ENCODE data around the gene CXCL9.

CXCL9 gene

DNA sequence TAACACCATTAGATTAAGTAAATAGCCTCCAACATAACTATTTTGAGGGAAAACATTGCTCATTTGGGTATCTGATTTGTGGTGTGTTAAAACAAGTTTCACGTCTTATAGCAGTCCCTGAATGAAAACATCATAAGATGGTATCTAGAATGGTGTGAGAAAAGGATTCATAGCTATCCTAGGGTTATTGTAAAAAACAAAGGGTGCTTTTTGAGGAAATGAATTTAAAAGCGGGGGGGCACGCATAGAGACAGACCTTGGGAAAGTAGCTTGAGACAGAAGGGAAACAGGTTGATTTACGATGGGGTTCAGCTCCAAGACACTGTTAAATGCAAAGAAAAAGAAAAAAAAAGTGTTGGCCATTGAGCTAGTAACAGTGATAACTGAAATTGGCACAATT lies 16.8 kb upstream of the CXCL9 start:
- no peak for TF ChIP-seq MAX (IDR thresholded peaks at IDR 0.05; ENCODE audit: low read depth, low read length)
- no peak for TF ChIP-seq POLR2A (IDR thresholded peaks at IDR 0.05; ENCODE audit: extremely low read depth, insufficient read length)
- TF ChIP-seq, protein P1, sequence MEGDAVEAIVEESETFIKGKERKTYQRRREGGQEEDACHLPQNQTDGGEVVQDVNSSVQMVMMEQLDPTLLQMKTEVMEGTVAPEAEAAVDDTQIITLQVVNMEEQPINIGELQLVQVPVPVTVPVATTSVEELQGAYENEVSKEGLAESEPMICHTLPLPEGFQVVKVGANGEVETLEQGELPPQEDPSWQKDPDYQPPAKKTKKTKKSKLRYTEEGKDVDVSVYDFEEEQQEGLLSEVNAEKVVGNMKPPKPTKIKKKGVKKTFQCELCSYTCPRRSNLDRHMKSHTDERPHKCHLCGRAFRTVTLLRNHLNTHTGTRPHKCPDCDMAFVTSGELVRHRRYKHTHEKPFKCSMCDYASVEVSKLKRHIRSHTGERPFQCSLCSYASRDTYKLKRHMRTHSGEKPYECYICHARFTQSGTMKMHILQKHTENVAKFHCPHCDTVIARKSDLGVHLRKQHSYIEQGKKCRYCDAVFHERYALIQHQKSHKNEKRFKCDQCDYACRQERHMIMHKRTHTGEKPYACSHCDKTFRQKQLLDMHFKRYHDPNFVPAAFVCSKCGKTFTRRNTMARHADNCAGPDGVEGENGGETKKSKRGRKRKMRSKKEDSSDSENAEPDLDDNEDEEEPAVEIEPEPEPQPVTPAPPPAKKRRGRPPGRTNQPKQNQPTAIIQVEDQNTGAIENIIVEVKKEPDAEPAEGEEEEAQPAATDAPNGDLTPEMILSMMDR (IDR thresholded peaks at IDR 0.05; ENCODE audit: low read depth, low read length), result no peak
- TF ChIP-seq MYC (IDR thresholded peaks at IDR 0.05; ENCODE audit: low read depth, low read length), result no peak
- H3K4me3 ChIP-seq (ENCODE audit: low read depth, low read length), result no peak overlapping the region
- no peak for DNase-seq (ENCODE audit: low read depth)

DNA sequence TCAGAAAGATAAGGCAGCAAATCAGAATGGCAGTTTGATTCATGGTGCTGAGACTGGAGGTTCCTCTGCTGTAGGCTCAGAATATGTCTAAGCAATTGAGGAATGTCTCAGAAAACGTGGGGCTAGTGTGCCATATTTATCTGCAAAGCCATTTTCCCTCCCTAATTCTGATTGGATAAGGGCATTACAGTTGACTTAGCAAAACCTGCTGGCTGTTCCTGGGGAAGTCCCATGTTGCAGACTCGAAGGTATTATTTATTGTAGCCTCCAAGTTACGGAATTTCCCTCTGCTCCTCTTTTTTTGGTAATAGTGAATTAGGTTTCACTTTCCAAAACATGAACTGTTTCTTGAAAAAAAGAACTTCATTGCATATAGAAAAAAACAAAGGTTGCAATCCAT lies 16.1 kb upstream of the CXCL9 start, which contains the start of gene CXCL10:
Gene CXCL10, minus strand, starts transcription at position 109 of the 400 bp plus-strand sequence. Its CDS starts 66 bp downstream, at position 43.
- DNase-seq (ENCODE audit: low read depth), result no peak
- no peak within 1 kb of the TSS for H3K4me3 ChIP-seq (ENCODE audit: low read depth, low read length)
- TF ChIP-seq MYC (IDR thresholded peaks at IDR 0.05; ENCODE audit: low read depth, low read length), result no peak
- TF ChIP-seq POLR2A (IDR thresholded peaks at IDR 0.05; ENCODE audit: extremely low read depth, insufficient read length), result no peak
- no peak for TF ChIP-seq MAX (IDR thresholded peaks at IDR 0.05; ENCODE audit: low read depth, low read length)
- TF ChIP-seq, protein P1 (IDR thresholded peaks at IDR 0.05; ENCODE audit: low read depth, low read length), result no peak

DNA sequence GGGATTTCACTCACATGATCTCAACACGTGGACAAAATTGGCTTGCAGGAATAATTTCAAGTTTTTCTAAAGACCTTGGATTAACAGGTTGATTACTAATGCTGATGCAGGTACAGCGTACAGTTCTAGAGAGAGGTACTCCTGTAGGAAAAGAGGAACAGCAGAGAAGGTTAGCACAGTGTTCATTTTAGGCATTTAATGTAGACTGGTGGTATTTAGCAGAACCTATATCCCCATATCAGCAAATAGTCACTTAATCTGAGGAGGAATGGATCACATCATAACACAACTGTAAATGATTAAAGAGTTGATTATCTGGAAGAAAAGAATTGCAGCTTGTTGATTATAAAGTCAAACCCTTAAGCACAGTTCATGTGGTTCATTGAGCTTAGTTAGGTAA lies 15.4 kb upstream of the CXCL9 start:
- no peak for DNase-seq (ENCODE audit: low read depth)
- no peak overlapping the region for H3K4me3 ChIP-seq (ENCODE audit: low read depth, low read length)
- TF ChIP-seq MAX (IDR thresholded peaks at IDR 0.05; ENCODE audit: low read depth, low read length), result no peak
- no peak for TF ChIP-seq POLR2A (IDR thresholded peaks at IDR 0.05; ENCODE audit: extremely low read depth, insufficient read length)
- no peak for TF ChIP-seq MYC (IDR thresholded peaks at IDR 0.05; ENCODE audit: low read depth, low read length)

DNA sequence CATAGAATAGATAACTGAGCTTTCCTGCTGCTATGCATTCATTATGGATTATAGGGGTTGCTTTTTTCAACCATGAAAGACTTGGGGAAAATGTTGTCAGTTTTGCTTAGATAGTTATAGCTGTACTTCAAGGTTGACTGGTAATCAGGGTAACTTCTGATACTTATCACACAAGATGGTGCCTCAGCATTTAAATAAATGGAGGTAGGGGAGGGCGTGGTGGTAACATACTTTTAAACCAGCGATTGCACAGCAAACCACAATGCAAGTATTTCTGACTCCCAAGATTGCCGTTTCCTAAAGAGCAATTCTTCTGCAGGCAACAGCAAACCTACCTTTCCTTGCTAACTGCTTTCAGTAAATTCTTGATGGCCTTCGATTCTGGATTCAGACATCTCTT lies 14.7 kb upstream of the CXCL9 start:
- TF ChIP-seq MAX (IDR thresholded peaks at IDR 0.05; ENCODE audit: low read depth, low read length) (no peak), POLR2A (IDR thresholded peaks at IDR 0.05; ENCODE audit: extremely low read depth, insufficient read length) (no peak), MYC (IDR thresholded peaks at IDR 0.05; ENCODE audit: low read depth, low read length) (no peak)
- TF ChIP-seq, protein P1 (IDR thresholded peaks at IDR 0.05; ENCODE audit: low read depth, low read length), result no peak
- peak; percentile 39 for DNase-seq (ENCODE audit: low read depth)
- H3K4me3 ChIP-seq (ENCODE audit: low read depth, low read length), result no peak overlapping the region

- TF ChIP-seq MAX (IDR thresholded peaks at IDR 0.05; ENCODE audit: low read depth, low read length) (no peak), MYC (IDR thresholded peaks at IDR 0.05; ENCODE audit: low read depth, low read length) (no peak), POLR2A (IDR thresholded peaks at IDR 0.05; ENCODE audit: extremely low read depth, insufficient read length) (no peak)
- TF ChIP-seq, protein P1 (IDR thresholded peaks at IDR 0.05; ENCODE audit: low read depth, low read length), result no peak
- H3K4me3 ChIP-seq (ENCODE audit: low read depth, low read length), result no peak overlapping the region
- DNase-seq (ENCODE audit: low read depth), result no peak
These were observed 9.9 kb upstream of the CXCL9 start for GRCh38 chr4:76017056-76017686.

GRCh38 chr4:76016393-76016792 lies 9.1 kb upstream of the CXCL9 start:
- TF ChIP-seq MAX (IDR thresholded peaks at IDR 0.05; ENCODE audit: low read depth, low read length) (no peak), MYC (IDR thresholded peaks at IDR 0.05; ENCODE audit: low read depth, low read length) (no peak), POLR2A (IDR thresholded peaks at IDR 0.05; ENCODE audit: extremely low read depth, insufficient read length) (no peak)
- TF ChIP-seq, protein P1 (IDR thresholded peaks at IDR 0.05; ENCODE audit: low read depth, low read length), result no peak
- H3K4me3 ChIP-seq (ENCODE audit: low read depth, low read length), result no peak overlapping the region
- no peak for DNase-seq (ENCODE audit: low read depth)
